Forelimb muscle (tissue), 1 donor: ENCODE results near the gene LCAT. TPM values are rescaled to one million over a fixed set of nuclear protein-coding genes. Genes with fewer than 3 reads are reported as not detected.
"Not testable (repeated sequence)": the region's sequence is repeated elsewhere in the genome, so short reads cannot be mapped to it uniquely, and the experiment has no call there.

Experiments used
- DNase-seq: peaks from one replicate; pipeline ENCODE4 v3.0.0-alpha.2; 2013; ENCODE audit warnings: low read depth
- polyA plus RNA-seq: library from polyadenylated mRNA; unstranded; fragments of 120-200 nt; gene quantifications from one replicate; pipeline ENCODE4 v1.2.1, GENCODE V29; 2013; ENCODE audit not compliant: insufficient read length

The LCAT gene
- polyA plus RNA-seq = 20.3 TPM

DNA sequence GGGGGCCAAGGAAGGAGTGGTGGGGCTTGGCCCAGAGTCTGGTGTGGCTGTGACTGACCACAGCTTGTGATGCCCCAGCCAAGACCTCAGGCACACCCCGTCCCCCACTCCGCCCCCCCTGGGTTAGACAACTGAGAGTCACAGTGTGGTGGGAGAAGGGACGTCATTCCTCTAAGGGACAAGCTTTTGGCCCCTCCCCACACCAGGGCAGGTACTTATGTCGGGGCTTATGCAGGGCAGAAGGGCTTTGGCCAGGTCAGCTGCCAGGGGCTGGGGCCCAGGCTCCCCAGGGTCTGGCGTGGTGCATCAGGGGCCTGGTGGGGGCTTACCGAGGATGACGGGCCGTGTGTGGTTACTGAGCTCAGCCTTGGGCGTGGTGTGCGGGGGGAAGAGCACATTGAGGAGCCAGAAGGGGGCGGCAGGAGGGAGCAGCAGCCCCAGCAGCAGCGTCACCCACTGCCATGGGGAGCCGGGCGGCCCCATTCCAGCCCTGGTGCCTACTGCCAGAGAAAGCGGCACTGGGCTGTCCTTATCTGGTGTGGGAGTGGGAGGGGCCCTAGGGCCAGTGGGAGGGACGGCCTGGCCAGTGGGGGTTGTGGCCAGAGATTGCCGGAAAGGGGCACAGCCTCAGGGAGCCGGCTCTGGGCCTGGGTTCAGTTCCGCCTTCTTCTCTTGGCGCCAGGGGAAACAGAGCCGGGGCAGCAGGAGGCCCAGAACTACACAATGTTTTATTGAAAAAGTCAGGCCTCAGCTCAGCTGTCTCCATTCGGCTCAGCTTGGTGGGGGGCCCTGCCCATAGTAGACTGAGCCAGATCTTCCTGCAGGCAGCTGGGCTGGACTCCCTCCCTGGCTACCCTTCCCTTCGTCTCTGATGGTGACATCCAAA is at the start of gene LCAT:
TSS of gene LCAT (minus strand) at position 502 of the 886 bp plus-strand sequence. CDS start at position 483, 19 bp downstream.
- no peak for DNase-seq

- DNase-seq = no peak
These were observed 49.5 kb upstream of the LCAT start for GRCh38 chr16:67993207-67994039.

GRCh38 chr16:67992661-67993206 is 48.8 kb upstream of the LCAT start:
- no peak for DNase-seq

GRCh38 chr16:67990018-67990386 is 46.1 kb upstream of the LCAT start:
- DNase-seq = no peak

- DNase-seq = no peak
These were observed 45.5 kb upstream of the LCAT start for GRCh38 chr16:67989322-67990017.

DNA sequence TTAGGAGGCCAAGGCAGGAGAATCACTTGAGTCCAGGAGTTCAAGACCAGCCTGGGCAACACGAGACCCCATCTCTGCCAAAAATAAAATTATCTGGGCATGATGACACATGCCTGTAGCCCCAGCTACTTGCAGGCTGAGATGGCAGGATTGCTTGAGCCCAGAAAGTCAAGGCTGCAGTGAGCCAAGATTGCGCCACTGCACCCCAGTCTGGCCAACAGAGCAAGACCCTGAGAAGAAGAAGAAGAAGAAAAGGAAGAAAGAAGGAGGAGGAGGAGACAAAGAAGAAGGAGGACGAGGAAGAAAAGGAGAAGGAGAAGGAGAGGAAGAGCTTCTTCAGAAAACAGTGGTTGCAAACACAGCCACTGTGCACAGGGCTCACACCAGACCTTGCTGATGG is 44.8 kb upstream of the LCAT start:
- DNase-seq = no peak

- DNase-seq = no peak
These were observed 43.7 kb upstream of the LCAT start for GRCh38 chr16:67987460-67988160.

GRCh38 chr16:67986949-67987348 is 43.0 kb upstream of the LCAT start:
- no peak for DNase-seq

DNA sequence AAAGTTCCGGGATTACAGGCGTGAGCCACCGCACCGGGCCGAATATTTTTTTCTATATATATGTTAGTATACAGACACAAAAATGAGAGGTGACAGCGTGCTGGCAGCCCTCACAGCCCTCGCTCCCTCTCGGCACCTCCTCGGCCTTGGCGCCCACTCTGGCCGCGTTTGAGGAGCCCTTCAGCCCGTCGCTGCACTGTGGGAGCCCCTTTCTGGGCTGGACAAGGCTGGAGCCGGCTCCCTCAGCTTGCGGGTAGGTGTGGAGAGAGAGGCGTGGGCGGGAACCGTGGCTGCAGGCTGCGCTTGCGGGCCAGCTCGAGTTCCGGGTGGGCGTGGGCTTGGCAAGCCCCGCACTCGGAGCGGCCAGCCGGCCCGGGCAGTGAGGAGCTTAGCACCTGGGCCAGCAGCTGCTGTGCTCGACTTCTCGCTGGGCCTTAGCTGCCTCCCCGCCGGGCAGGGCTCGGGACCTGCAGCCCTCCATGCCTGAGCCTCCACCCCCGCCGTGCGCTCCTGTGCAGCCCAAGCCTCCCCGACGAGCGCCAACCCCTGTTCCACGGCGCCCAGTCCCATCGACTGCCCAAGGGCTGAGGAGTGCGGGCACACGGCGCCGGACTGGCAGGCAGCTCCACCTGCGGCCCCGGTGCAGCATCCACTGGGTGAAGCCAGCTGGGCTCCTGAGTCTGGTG is 38.2 kb upstream of the LCAT start:
- no peak for DNase-seq

DNA sequence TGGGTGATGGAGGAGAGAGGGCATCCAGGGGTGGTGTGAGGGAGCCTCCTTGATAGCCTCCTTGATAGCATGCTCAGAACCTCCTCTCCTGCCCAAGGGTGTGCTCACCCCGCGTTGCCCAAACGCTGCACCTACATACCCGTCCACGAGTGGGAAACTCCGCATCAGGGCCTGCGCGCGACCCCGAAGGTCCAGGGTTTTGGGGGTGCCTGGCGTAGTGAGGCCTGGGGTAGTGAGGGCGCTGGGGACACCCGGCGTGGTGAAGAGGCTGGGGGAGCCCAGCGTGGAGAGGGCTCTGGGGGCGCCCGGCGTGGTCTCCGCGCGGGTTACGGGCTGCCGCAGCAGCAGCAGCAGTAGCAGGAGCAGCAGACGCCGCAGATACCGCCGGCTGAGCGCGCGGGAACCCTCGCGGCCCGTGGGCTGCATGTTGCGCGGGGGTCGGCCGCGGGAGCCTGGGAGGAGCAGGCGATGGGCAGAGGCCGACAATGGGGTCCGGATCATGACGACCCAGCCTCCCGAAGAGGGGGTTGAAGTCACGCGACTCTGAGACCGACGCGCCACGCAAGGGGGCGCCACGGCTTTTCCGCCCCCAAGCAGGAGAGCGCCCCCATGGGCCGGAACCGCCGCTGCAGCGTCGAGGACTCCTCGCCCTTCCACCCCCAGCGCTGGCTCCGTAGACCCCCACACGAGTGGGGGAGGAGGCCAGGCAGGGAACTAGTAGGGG is 36.2 kb upstream of the LCAT start, which contains the start of gene DPEP3:
TSS of gene DPEP3 (minus strand) at position 545 of the 724 bp plus-strand sequence. CDS start at position 426, 119 bp downstream.
- no peak for DNase-seq

- no peak for DNase-seq
These were observed 33.7 kb upstream of the LCAT start for GRCh38 chr16:67977469-67978227.

DNA sequence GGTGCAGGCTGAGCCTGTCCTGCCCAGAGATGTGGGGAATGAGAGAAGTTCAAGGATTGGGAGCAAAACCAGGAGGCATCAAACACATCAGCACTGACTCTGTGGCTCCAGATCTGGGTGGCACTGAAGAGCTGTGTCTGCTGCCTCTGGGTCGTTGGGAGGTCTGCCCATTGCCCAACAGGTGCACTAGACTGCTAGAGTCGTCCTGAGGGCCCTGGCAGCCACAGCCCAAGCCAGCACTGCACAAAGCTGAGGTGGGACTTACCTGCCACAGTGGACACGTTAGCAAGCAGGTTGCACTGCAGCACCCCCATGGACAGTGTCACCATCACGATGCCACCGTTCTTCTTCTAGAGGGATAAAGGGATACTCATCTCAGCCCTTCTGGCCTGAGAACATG is 33.1 kb upstream of the LCAT start:
- no peak for DNase-seq

- DNase-seq = no peak
These were observed 32.3 kb upstream of the LCAT start for GRCh38 chr16:67976205-67976604.

DNA sequence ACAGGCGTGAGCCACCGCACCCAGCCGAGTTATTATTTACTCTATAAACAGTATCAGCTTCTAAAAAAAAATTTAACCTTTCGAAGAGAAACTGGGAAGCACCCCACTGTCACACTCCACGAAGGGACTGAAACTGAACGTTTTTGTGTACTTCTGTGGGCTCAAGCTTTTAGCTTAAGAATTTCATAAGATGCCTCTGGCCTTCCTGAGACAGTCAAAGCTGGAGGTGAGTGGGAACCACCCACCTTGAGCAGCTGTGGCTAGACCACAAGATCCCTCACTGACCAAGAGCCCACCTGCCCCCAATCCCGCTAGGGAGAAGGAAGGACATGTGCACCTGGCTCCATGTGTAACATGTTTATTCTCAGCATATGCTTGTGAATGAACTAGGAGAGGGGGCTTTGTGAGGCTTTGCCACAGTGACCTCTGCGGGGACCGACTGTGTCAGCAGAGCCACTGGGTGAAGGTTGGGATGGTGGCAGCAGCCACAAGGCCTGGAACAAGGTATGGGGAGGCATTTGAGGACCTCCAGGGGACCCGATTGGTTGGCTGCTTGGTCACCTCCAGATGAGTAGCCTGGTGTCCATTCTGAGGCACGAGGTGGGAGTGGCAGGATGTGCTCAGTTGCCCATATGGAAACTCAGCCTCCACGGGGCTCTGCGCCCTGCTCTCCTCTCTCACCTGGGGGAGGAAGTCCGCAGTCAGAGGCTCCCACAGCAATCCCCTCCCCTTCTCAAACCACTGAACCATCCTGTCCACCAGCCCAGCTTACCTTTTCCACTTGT is 31.6 kb upstream of the LCAT start:
- DNase-seq = no peak

- DNase-seq = not testable (repeated sequence)
These were observed 28.4 kb upstream of the LCAT start for GRCh38 chr16:67972285-67972684.

DNA sequence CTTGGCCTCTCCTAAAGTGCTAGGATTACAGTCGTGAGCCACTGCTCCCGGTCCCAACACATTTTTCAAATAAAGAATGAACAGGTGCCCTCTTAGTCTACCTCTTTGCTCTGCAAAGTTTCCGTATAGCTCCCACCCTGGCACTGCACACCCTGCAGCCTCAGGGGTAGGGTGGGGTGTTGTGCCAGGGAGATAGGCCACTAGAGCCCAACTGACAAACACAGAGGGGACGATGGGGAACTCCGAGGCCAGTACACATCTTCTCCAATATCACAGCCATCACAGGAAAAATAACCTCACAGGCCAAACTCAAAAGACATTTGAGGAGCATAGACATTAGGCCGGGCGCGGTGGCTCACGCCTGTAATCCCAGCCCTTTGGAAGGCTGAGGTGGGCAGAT is 27.2 kb upstream of the LCAT start:
- no peak for DNase-seq

GRCh38 chr16:67969254-67970039 is 25.5 kb upstream of the LCAT start:
- DNase-seq = no peak
